OCI-M2 (cell line): ENCODE measurements around the gene AP1G2.

Experiments used
- DNase-seq: peaks from one replicate; lab custom pipeline; 2025; ENCODE audit not compliant: unreplicated experiment; lab: John Stamatoyannopoulos, UW

Gene AP1G2

GRCh38 chr14:23558346-23559009 lies 9.1 kb downstream of the AP1G2 start:
- DNase-seq = no peak

- no peak for DNase-seq
Measured at GRCh38 chr14:23557946-23558345, 9.6 kb downstream of the AP1G2 start.

GRCh38 chr14:23557521-23557920 lies 10.1 kb downstream of the AP1G2 start:
- DNase-seq = no peak

DNA sequence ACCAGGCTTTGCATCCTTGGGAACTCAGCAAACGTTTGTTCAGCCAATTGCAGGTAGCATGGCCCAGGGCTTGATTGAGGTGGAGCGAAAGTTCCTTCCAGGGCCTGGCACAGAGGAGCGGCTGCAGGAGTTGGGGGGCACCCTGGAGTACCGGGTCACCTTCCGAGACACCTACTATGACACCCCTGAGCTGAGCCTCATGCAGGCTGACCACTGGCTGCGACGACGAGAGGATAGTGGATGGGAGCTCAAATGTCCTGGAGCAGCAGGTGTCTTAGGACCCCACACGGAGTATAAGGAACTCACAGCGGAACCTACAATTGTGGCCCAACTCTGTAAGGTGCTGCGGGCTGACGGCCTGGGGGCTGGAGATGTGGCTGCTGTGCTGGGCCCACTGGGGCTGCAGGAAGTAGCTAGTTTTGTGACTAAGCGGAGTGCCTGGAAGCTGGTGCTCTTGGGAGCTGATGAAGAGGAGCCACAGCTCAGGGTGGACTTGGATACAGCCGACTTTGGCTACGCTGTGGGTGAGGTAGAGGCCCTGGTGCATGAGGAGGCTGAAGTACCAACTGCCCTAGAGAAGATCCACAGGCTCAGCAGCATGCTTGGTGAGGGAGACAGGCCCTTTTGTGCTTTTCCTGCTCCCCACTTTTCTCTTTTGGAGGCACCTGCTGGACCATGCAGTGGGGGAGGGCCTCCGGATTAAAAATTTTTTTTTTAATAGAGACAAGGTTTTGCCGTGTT lies 10.7 kb downstream of the AP1G2 start:
- DNase-seq = no peak

- peak; percentile 89 for DNase-seq
Measured at GRCh38 chr14:23555882-23556699, 11.5 kb downstream of the AP1G2 start, which contains the start of gene THTPA. THTPA (plus strand) TSS chr14:23556271; CDS start chr14:23556758, 487 bp downstream.

GRCh38 chr14:23555533-23555881 lies 12.1 kb downstream of the AP1G2 start:
- no peak for DNase-seq

GRCh38 chr14:23551266-23552028 lies 16.1 kb downstream of the AP1G2 start, which contains the start of gene ZFHX2:
ZFHX2 (minus strand) TSS chr14:23551765; CDS start chr14:23535325, 16,440 bp downstream.
- DNase-seq = peak; percentile 60

GRCh38 chr14:23550812-23551265 lies 16.8 kb downstream of the AP1G2 start:
- DNase-seq = no peak

DNA sequence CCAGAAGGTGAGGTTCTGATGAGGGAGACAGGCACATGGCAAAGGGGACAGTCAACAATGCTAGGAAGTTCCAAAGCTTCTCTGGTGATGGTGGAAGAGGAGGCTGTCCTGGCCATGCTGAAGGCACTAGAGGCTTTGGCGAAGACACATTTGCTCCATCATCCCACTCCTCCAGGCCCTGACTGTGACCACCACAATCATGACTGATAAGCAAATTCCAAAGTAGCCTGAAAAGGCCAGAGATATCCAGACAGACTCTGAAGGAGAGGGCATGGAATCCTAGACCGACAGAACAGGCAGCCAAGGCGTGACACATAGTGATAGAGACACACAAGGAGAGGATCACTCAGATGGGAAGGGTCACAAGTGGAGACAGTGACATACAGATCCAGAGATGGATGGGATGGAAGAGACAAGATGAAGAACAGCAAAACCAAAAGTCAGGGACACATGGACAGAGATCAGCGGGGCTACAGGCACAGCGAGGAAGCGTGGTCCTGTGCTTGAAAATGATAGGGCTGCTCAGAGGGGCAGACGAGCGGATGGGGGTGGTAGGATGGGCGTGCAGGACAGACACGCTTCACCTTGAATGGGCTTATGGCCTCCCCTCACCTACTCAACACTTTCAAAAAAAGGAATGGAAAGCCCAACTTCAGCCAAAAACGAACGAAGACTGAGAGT lies 17.3 kb downstream of the AP1G2 start:
- DNase-seq = no peak

GRCh38 chr14:23548351-23549318 lies 19.0 kb downstream of the AP1G2 start:
- no peak for DNase-seq

- no peak for DNase-seq
Measured at GRCh38 chr14:23547924-23548323, 19.7 kb downstream of the AP1G2 start.

DNA sequence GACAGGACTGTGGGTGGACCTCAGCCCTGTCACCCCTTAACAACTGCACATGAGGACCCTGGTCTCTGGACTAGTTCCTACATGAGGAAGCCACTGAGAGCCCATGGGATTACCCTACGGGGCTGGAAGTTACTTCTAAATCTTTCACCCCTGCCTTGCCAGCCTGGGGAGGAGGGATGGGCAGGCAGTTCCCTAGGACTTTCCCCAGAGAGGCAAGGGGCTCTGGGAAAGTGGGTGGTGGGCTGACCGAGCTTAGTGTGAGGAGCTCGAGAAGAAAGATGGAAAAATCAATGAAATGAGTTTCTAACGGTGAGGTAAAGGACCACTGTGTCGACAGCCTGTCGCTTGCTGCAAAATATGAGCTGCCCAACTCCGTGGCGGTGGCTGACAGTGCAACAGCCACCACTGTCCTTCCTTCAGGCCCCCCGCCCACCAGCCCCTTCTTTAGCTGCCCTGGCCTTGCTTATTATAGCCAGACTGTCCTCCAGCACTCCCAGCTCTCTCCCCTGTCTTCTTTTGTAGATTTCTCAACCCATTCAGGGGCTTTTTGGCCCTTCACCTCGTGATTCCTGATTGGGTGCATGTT lies 21.0 kb downstream of the AP1G2 start:
- no peak for DNase-seq

DNA sequence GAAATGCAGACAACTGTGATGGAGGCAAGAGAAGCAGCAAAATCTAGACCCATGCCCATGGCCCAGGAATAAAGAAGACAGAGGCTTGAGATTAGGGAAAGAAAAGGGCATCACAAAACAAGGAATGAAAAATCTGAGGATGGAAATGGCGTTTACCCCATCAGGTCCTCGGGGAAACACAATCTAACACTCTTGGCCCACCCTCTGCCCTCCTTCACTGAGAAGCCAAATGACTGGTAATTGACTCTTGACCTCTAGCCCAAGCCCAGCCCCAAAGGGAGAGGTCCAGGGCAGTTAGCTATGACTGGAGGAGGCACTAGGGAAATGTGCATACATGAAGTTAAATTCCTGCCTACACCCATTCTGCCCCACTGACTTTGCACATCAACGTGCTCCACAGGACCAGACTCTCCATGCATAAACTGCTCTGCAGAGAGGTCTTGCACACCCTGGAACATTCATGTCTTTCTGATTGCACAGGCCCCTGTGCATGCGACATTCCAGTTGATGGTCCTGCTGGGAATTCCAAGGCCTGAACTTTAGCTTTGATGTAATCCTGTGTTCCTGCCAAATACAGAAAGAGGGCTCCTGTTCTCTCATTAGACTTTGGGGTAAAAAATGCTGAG lies 21.7 kb downstream of the AP1G2 start:
- no peak for DNase-seq

DNA sequence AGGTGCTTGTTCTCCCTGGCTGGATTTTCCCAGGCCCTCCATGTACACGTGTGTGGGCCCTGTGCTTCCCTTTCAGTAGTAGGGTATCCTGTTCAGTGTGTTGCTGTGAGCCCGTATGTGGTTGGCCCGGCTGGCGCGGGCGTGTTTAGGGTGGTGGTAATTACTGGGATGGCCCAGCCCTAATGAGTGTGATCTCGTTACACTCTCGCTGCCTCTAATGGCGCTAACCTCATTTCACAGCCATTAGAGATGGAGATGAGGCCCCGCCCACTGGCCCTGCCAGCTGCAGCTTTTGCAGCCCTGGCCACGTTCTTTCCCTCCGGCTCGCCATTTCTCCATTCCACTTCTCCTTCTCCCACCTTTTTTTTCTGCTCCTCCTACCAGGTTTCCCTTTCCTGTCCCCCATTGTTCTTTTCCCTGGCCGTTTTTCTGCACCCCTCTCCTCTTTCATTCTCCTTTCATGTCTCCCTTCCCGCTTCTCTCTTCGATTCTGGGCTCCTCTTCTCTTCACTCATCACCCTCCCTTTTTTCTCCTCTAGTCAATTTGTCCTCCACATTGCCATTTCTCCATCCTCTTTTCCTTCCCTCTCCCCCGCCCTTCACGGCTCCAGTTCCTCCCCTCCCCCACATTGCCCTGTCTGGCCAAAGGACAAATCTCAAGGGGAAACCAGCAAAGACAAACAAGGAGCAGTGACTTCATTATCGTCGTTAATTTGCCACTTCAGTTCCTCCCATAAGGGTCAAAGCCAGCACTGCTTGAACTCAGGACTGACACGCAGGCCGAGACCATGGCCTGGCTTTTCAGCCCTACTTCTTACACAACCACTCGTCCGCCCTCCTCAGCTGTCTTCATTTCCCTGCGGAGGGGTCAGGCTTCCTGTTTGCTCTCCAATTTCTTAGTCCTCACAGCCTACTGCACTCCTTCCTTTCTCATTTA lies 22.8 kb downstream of the AP1G2 start:
- no peak for DNase-seq

- DNase-seq = no peak
Measured at GRCh38 chr14:23543403-23543802, 24.2 kb downstream of the AP1G2 start.

DNA sequence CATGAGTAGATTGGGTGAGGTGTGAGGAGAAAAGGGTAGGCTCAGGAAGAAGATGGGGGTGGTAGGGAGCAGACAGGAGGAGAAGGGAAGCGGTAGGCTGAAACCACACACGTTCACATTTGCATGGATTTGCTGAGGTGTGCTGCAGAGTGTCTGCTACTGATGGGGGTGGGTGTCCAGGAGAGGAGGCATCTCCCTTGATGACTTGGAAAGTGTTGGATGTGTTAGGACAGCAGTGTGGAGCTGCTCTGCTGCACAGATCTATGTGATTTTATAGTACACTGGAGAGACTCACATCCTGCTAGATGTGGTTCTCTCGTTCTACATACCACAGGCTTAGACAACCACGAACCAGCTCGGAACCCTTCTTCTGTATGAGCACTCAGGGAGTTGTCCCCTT lies 25.3 kb downstream of the AP1G2 start:
- no peak for DNase-seq

DNA sequence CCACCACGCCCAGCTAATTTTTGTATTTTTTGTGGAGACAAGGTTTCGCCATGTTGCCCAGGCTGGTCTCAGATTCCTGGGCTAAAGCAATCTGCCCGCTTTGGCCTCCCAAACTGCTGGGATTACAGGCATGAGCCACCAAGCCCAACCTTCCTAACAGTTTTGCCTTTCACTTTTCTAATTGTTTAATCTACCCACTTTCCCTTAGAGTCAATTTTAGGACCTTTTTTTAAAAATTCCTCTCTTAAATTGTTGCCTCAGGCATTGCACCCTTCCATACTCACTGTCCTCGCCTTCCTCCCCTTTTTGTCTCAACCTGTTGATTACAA lies 27.5 kb downstream of the AP1G2 start:
- DNase-seq = no peak
